Bronchial epithelial cell (primary cell): Measurements from ENCODE around the gene COL11A2. TPM values are rescaled to one million over a fixed set of nuclear protein-coding genes. Genes with fewer than 3 reads are reported as not detected.

Experiments used
- DNase-seq: peaks from one replicate; pipeline ENCODE4 v3.0.0-alpha.2; 2010; ENCODE audit warnings: low read depth
- FAIRE-seq: peaks from 2 replicates; lab custom pipeline; 2011; peaks lifted over from hg19 to GRCh38; lab: Jason Lieb, UNC
- H3K27me3 ChIP-seq: 2 replicates; pipeline ENCODE4 v1.5.1; 2011; ENCODE audit warnings: low read length; ENCODE audit not compliant: control insufficient read depth, insufficient read depth
- H3K36me3 ChIP-seq: 2 replicates; pipeline ENCODE4 v1.5.1; 2011; ENCODE audit warnings: low read length; ENCODE audit not compliant: control insufficient read depth, insufficient read depth
- H3K4me3 ChIP-seq: 2 replicates; pipeline ENCODE4 v1.5.1; 2011; ENCODE audit warnings: mild to moderate bottlenecking, low read depth, low read length, control low read depth
- CTCF ChIP-seq: IDR thresholded peaks from 2 replicates; pipeline ENCODE4 v1.5.1; 2011; ENCODE audit warnings: mild to moderate bottlenecking, moderate library complexity, low read length, control low read depth, inconsistent platforms; ENCODE audit not compliant: insufficient read depth, severe bottlenecking
- total RNA-seq: library from RNA; depleted of rRNA; stranded (reverse); fragments of >200 nt; gene quantifications from 2 replicates; pipeline ENCODE4 v1.2.1, GENCODE V29; 2014

COL11A2 gene
- total RNA-seq, 1 donor from 2014 or later = under 0.01 TPM

DNA sequence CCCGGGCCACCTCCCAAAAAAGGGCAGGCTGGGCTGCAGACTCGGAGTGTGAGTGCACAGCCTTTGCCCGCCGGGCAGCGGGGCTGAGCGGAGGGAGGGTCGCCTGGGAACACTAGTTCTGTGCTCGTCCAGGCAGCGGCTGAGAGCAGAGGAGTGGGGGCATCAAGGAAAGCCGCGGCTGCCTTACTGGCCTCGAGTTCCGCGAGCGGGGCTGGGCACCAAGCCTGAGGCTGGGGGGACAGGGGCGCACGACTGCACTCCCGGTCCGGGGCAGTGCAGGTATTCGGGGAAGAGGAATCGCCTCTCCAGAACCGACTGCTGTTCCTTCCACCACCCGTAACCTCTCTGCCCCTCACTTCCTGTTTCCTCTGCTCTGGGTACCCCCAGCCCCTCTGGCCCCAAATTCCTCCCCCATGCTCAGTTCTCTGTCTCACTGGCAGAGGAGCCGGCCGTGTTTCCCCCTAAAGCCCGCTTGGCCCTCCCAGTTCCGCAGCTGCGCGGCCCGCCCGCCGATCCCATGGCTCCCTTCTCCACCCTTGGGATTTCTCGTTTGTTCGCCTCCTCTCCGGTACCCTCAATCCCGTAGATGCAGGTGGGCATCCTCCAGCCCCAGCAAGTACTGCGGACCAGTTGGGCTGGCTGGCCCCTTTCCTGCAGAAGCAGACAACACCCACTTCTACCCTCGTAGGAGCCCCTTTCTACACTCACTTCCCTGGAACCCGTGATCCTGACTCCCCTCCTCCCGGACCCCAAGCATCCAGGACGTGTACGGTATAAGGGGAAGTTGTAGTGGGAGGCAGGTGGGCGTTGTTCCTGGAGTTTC, 21.1 kb upstream of the COL11A2 start:
- H3K27me3 ChIP-seq = no peaks in the 10 kb centered on the region
- no peak for TF ChIP-seq CTCF
- peaks cover 6% of the 10 kb centered on the region for H3K36me3 ChIP-seq
- peak overlapping the region; percentile 47 for H3K4me3 ChIP-seq
- DNase-seq (no peak), FAIRE-seq (no peak)

- H3K27me3 ChIP-seq = no peaks in the 10 kb centered on the region
- FAIRE-seq (no peak), DNase-seq (no peak)
- TF ChIP-seq CTCF = no peak
- peak overlapping the region; percentile 47 for H3K4me3 ChIP-seq
- H3K36me3 ChIP-seq = peaks cover 6% of the 10 kb centered on the region
These were observed 20.5 kb upstream of the COL11A2 start for GRCh38 chr6:33212857-33213165.

DNA sequence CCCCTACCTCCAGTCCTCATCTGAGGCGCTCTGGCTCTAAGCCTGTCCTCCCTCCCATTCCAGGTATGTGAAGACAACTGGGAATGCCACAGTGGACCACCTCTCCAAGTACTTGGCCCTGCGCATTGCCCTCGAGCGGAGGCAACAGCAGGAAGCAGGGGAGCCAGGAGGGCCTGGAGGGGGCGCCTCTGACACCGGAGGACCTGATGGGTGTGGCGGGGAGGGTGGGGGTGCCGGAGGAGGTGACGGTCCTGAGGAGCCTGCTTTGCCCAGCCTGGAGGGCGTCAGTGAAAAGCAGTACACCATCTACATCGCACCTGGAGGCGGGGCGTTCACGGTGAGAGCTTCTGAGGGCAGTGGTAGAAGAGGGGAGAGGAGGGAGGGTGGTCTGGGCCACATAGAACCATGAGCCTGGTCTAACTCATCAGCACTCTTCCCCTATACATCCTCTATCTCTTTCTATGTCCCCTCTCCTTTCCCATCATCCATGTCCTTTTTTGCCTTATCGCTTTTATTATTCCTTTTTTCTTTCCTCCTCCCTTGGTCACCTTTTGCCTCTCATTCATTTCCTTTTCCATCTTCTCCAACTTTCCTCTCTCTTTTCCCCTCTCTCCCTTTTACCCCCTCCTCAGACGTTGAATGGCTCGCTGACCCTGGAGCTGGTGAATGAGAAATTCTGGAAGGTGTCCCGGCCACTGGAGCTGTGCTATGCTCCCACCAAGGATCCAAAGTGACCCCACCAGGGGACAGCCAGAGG, 19.6 kb upstream of the COL11A2 start:
- Histone ChIP-seq H3K27me3 (no peaks in the 10 kb centered on the region), H3K4me3 (no peak overlapping the region), H3K36me3 (peaks cover 6% of the 10 kb centered on the region)
- DNase-seq = no peak
- no peak for FAIRE-seq
- no peak for TF ChIP-seq CTCF

DNA sequence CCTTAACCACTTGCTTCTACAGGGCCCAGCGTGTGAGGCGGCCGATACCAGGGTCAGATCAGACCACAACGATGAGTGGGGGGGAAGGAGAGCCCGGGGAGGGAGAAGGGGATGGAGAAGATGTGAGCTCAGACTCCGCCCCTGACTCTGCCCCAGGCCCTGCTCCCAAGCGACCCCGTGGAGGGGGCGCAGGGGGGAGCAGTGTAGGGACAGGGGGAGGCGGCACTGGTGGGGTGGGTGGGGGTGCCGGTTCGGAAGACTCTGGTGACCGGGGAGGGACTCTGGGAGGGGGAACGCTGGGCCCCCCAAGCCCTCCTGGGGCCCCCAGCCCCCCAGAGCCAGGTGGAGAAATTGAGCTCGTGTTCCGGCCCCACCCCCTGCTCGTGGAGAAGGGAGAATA, 18.9 kb upstream of the COL11A2 start:
- no peak for FAIRE-seq
- H3K4me3 ChIP-seq = no peak overlapping the region
- no peak for DNase-seq
- no peaks in the 10 kb centered on the region for H3K27me3 ChIP-seq
- TF ChIP-seq CTCF = no peak
- peaks cover 6% of the 10 kb centered on the region for H3K36me3 ChIP-seq

DNA sequence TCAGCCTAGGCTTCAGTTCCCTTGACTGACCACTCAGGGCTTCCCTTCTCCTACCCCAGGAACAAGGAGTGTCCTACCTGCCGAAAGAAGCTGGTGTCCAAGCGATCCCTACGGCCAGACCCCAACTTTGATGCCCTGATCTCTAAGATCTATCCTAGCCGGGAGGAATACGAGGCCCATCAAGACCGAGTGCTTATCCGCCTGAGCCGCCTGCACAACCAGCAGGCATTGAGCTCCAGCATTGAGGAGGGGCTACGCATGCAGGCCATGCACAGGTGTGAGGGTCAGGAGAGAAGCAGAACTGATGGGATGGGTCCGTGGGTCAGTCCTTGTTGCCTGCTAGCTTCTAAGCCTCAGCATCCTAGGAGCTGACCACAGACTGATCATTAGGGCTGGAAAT, 17.6 kb upstream of the COL11A2 start:
- no peak for FAIRE-seq
- H3K4me3 ChIP-seq = no peak overlapping the region
- TF ChIP-seq CTCF = no peak
- H3K36me3 ChIP-seq = peaks cover 6% of the 10 kb centered on the region
- no peaks in the 10 kb centered on the region for H3K27me3 ChIP-seq
- no peak for DNase-seq
